Measurements from ENCODE around the gene SEMA5A.

The SEMA5A gene

GRCh38 chr5:9479990-9480389 lies 65.9 kb downstream of the SEMA5A start:
- DNase-seq (ENCODE audit: low spot score), result no peak
- FAIRE-seq, result no peak

- FAIRE-seq, result no peak
- no peak for DNase-seq (ENCODE audit: low spot score)
Observed at GRCh38 chr5:9479361-9479760, 66.5 kb downstream of the SEMA5A start.

GRCh38 chr5:9477537-9477936 lies 68.3 kb downstream of the SEMA5A start:
- no peak for FAIRE-seq
- DNase-seq (ENCODE audit: low spot score), result no peak

GRCh38 chr5:9474219-9475002 lies 71.5 kb downstream of the SEMA5A start:
- FAIRE-seq, result no peak

GRCh38 chr5:9473624-9474023 lies 72.3 kb downstream of the SEMA5A start:
- no peak for FAIRE-seq
- DNase-seq (ENCODE audit: low spot score), result no peak

More at GRCh38 chr5:9474219-9475002, 71.5 kb downstream of the SEMA5A start:
- DNase-seq (ENCODE audit: low spot score), result no peak

DNA sequence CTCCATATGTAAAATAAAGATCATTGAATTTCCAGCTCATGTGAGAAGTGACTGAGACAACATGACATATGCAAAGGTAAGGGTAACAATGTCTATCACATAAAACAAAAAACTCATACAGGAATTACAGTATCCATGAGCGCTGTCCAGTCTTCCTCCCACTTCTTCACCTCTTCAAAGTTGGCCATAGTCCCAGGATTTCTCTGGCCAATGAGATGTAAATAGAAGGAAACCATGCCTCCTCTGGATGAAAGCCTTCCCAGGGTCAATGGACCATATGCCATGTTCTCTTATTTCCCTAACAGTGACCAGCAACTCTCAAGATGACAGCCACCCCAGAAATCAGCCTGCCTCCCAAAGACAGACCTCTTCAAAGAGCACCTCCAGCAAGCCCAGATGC lies 75.5 kb downstream of the SEMA5A start:
- FAIRE-seq, result no peak
- DNase-seq (ENCODE audit: low spot score), result no peak

DNA sequence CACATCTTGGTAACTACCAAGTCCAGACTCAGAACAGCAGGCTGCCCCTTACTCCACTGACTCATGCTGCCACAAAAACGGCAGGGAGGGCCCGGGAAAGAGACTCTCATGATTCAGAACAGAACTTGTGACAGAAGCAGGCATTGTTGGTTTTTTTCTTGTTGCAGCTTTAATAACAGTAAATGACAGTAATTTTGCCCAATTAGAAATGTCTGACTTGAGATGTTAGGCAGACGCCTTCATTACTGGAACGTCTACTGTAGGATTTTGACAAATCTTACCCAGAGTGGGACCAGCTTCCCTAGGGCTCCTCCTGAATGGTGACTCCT lies 77.9 kb downstream of the SEMA5A start:
- peak; percentile 85 for DNase-seq (ENCODE audit: low spot score)
- peak; percentile 95 for FAIRE-seq

GRCh38 chr5:9467199-9468059 lies 78.4 kb downstream of the SEMA5A start:
- FAIRE-seq (no peak), DNase-seq (ENCODE audit: low spot score) (no peak)

GRCh38 chr5:9466697-9467096 lies 79.2 kb downstream of the SEMA5A start:
- DNase-seq (ENCODE audit: low spot score), result no peak
- no peak for FAIRE-seq

GRCh38 chr5:9464478-9464877 lies 81.4 kb downstream of the SEMA5A start:
- FAIRE-seq (no peak), DNase-seq (ENCODE audit: low spot score) (no peak)

DNA sequence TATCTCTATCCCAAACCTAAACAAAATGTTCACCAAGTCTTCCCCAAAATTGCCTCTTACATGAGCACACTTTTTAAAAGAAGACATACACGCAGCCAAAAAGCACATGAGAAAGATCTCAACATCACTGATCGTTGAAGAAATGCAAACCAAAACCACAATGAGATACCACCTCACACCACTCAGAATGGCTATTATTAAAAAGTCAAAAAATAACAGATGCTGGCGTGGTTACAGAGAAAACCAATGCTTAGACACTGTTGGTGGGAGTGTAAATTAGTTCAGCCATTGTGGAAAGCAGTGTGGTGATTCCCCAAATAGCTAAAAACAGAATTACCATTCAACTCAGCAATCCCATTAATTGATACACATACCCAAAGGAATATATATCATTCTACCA lies 83.8 kb downstream of the SEMA5A start:
- no peak for FAIRE-seq
- DNase-seq (ENCODE audit: low spot score), result no peak

GRCh38 chr5:9460885-9461645 lies 84.8 kb downstream of the SEMA5A start:
- FAIRE-seq (no peak), DNase-seq (ENCODE audit: low spot score) (no peak)

- FAIRE-seq (no peak), DNase-seq (ENCODE audit: low spot score) (no peak)
Observed at GRCh38 chr5:9456435-9457042, 89.3 kb downstream of the SEMA5A start.

DNA sequence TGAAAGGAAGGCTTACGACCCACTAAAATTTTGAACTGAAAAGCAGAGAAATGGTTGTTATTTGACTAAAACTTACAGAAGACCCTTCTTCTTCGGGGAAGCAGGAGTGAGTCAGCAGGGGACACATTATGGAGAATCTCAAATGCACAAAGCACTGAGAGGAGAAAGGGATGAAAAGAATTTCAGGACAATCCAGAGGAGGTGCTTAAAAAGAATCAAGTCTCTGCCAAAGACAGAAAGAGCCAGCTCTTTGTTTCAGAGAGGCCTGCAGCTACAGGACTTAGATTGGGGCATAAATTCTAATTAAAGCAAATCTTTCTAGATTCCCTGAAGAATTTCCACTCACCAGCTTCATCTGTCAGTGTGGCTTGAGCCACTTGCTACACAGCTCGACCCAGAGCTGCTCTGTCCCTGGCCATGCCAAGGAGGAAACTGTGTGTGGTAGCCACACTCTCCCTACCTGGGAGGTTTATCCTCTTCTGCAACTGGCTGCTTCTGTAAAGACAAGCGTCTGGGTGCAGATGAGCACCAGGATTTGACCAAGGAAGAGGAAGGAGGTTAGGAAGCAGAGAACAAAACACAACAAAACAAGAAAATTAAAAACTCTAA lies 89.9 kb downstream of the SEMA5A start:
- DNase-seq (ENCODE audit: low spot score) (no peak), FAIRE-seq (no peak)

GRCh38 chr5:9454491-9454890 lies 91.4 kb downstream of the SEMA5A start:
- DNase-seq (ENCODE audit: low spot score), result no peak
- no peak for FAIRE-seq

GRCh38 chr5:9454012-9454481 lies 91.8 kb downstream of the SEMA5A start:
- DNase-seq (ENCODE audit: low spot score) (peak; percentile 43), FAIRE-seq (no peak)

GRCh38 chr5:9453480-9454011 lies 92.3 kb downstream of the SEMA5A start:
- FAIRE-seq (no peak), DNase-seq (ENCODE audit: low spot score) (no peak)

DNA sequence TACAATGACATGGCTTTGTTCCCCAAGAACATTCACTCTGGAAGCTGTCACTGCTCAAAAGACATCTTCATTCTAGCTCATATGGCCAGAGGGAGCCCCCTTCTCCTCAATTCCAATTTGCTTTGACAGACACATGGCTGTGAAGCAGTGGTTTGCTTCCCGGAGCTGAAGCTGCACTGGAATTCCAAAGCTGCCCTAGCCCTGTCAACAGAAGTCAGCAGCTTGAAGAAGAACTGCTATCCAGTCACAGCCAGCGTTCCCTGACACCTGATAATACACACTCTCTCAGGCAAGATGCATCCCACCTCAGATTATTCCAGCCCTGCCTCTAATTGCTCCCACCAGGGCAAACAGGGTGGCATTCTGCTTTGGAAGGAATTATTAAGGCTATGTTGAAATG lies 93.7 kb downstream of the SEMA5A start:
- DNase-seq (ENCODE audit: low spot score), result no peak
- no peak for FAIRE-seq

DNA sequence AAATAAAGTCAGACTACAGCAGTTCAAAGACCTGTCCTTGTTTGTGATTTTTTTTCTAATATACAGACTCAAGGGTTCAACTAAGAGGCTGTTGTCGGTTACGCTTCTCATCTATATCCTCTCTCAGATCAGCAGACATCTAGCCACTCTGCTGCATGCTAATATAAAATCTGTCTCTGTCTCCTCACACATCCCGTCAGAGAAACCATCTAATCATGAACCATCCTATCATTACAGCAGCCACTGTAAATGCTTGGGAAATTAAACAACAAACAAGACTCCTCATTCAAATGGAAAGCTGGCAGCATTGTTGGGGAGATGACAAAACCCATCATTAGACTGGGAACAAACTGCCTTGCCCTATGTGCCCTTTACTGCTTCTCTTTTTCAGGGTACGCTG lies 94.8 kb downstream of the SEMA5A start:
- no peak for FAIRE-seq
- no peak for DNase-seq (ENCODE audit: low spot score)

- DNase-seq (ENCODE audit: low spot score) (no peak), FAIRE-seq (no peak)
Observed at GRCh38 chr5:9447691-9448090, 98.2 kb downstream of the SEMA5A start.

Data from RCC 7860 (cell line).